Spleen (tissue), 7 donors: Measurements from ENCODE around the gene CNP.

Experiments used
- POLR2AphosphoS5 ChIP-seq, 3 donors: sonication (generic); formaldehyde crosslinking; IDR thresholded peaks; one replicate each; pipeline ENCODE4 v1.5.1; 2017; ENCODE audit warnings: antibody characterized with exemption in 3 of 3
- TF ChIP-seq, protein P1 (sequence below), 11 experiments: fragments of 200-600 bp in 7 of 11; fragments of 450-650 bp in 4 of 11; sonication (generic) in 4 of 11; IDR thresholded peaks in 8 of 11; conservative IDR thresholded peaks in 3 of 11; 1 replicate in 7 of 11; 2 replicates in 4 of 11; pipeline versions ENCODE4 v1.4.0 to v1.8.0; 2016 to 2021; ENCODE audit warnings: antibody characterized with exemption in 11 of 11, inconsistent platforms in 4 of 11, mild to moderate bottlenecking in 1 of 11
- donor health status: DM: no; HTN: no; CAD: no; lungs with moderate emphysema.
- donor health status: DM: no; HTN: no; CAD: no.
- donor health status: DM: no; HTN: no; CAD: no.

DNA sequence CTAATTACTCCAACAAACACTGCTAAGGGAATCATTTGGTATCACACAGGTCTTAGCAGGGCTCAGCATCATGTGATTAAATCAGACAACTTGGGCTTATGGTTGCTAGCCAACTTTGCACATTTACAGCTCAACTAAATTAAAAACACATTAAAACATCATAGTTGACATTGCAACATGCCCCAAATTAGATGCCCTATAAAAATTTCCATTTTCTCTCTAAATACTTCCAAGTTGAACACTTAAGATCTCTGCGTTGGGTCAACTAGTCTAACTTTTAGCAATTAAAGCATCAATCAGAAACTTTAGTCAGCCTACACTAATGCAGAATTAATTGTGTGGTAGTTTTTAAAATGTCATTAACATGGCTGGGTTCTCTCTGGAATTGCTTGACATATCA lies 38.6 kb downstream of the CNP start:
- TF ChIP-seq, protein P1, sequence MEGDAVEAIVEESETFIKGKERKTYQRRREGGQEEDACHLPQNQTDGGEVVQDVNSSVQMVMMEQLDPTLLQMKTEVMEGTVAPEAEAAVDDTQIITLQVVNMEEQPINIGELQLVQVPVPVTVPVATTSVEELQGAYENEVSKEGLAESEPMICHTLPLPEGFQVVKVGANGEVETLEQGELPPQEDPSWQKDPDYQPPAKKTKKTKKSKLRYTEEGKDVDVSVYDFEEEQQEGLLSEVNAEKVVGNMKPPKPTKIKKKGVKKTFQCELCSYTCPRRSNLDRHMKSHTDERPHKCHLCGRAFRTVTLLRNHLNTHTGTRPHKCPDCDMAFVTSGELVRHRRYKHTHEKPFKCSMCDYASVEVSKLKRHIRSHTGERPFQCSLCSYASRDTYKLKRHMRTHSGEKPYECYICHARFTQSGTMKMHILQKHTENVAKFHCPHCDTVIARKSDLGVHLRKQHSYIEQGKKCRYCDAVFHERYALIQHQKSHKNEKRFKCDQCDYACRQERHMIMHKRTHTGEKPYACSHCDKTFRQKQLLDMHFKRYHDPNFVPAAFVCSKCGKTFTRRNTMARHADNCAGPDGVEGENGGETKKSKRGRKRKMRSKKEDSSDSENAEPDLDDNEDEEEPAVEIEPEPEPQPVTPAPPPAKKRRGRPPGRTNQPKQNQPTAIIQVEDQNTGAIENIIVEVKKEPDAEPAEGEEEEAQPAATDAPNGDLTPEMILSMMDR (IDR thresholded peaks at IDR 0.05 in 8 of 11, conservative IDR thresholded peaks at IDR 0.05 in 3 of 11), result no peak
- TF ChIP-seq POLR2AphosphoS5 (IDR thresholded peaks at IDR 0.05), result no peak
